NCI-H146 treated with DMSO at 0.1 percent for 48 hours (cell line): ENCODE data around the gene KDM7A.
A peak's percentile ranks its signal among the peaks of the same experiment; 100 is the strongest.

Experiments used
- DNase-seq: peaks from one replicate; lab custom pipeline; 2025; ENCODE audit not compliant: unreplicated experiment; lab: John Stamatoyannopoulos, UW

KDM7A gene, protein sequence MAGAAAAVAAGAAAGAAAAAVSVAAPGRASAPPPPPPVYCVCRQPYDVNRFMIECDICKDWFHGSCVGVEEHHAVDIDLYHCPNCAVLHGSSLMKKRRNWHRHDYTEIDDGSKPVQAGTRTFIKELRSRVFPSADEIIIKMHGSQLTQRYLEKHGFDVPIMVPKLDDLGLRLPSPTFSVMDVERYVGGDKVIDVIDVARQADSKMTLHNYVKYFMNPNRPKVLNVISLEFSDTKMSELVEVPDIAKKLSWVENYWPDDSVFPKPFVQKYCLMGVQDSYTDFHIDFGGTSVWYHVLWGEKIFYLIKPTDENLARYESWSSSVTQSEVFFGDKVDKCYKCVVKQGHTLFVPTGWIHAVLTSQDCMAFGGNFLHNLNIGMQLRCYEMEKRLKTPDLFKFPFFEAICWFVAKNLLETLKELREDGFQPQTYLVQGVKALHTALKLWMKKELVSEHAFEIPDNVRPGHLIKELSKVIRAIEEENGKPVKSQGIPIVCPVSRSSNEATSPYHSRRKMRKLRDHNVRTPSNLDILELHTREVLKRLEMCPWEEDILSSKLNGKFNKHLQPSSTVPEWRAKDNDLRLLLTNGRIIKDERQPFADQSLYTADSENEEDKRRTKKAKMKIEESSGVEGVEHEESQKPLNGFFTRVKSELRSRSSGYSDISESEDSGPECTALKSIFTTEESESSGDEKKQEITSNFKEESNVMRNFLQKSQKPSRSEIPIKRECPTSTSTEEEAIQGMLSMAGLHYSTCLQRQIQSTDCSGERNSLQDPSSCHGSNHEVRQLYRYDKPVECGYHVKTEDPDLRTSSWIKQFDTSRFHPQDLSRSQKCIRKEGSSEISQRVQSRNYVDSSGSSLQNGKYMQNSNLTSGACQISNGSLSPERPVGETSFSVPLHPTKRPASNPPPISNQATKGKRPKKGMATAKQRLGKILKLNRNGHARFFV

DNA sequence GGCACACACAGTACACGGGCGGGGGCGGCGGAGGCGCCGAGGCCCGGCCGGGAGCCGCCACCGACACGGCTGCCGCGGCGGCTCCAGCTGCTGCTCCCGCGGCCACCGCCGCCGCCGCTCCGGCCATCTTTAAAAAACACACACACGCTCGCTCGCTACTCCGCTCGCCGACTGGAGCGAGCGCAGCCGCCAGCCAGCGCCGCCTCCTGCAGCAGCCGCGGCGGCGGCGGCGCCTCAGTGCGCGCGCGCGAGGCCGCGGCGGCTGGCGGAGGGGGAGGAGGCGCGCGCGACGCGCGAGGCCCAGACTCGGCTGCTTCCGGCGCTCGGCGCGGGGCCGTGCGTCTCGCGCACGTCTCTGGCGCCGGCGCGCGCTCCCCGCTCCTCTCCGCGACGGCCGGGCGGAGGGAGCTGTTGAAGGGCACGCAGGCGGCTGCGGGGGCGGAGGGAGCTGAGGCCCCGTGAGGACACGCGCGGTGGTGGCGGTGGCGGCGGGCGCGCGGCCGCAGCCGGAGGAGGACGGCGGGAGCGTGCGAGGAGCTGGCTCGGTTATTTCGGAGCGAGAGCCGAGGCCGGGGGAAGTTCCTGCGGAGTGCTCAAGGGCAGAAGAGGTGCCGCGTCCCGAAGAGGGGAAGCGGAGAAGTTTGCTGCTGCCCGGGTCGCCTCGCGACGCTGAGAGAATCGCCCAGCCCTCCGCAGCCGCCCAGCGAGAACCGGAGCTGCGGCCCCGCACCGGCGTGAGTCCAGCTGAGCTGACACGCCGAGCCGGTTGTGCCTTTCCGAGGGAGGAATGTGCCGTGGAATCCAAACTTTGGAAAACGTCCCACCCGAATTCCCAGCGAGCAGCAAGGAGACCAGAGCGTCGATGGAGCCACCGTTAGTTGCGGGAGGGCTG, at the start of gene KDM7A:
TSS of gene KDM7A (minus strand) at position 173 of the 892 bp plus-strand sequence. CDS start at position 127, 46 bp downstream.
- DNase-seq = peak; percentile 82

DNA sequence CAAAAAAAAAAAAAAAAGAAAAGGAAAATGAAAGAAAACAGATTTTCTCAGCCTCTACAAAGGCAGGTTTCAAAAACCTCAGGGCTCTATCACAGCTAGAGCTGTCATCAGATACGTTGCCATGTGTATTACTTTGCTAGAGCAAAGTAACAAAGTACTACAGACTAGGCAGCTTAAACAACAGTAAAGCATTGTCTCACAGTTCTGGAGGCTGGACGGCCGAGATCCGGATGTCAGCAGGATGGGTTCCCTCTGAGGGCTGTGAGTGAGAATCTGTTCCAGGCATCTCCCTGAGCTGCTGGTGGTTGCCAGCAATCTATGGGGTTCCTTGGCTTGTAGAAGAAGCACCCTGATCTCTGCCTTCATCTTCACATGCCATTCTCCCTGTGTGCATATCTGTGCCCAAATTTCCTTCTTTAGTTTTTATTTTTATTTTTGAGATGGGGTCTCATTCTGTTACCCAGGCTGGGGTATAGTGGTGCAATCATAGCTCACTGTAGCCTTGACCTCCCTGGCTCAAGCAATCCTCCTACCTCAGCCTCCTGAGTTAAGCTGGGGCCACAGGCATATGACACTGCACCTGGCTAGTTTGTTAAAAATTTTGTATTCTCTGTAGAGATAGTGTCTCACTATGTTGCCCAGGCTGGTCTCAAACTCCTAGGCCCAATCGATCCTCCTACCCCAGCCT, 48.9 kb upstream of the KDM7A start:
- DNase-seq = no peak

DNA sequence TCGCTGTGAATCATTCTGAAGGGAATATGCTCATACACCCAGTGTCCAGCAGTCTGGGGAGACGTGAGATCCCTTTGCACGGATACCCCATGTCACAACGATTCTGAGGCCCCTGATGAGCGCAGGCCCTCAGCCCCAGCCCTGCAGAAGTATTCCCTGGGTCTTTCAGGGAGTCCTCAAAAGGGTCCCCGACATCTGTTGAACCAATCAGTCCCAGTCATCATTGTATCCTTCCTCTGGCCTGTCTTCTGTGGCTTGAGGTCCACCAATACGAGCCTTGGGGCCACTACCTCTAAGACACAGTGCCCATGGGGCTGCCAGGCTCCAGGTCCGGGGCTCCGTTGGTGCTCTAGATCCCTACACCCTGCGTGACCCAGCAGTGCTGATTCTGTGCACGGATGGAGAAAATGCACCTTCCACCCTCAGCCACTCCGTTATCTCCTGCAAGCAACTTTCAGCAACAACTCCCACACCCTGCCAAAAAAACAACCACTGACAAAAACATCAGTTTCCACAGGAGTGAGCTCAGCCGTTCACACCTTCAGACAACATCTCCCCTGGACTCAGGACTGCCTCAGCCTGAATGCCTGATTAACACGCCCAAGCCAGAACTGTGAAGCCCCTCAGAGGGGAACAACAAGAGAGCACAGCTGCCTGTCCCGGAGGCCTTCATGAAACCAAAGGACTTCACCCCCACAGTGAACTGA, 46.9 kb upstream of the KDM7A start:
- no peak for DNase-seq

DNA sequence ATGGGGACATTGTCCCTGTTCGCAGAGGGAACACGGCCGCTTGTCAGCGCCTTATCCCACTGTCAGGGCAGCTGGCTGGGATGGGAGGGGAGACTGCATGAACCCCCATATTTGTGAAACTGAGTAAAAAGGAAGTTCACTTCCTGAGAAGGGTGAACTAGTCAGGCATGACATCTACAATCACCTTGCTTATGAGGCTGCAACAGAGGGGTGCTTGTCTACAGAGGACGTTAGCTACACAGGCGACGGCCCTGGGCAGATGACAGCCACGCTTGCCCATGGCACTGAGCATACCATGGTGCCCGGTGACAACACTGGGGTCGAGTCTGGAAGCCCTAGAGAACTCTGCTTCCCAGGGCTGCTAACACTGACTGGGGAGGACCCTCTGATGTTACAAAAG, 46.0 kb upstream of the KDM7A start:
- no peak for DNase-seq

DNA sequence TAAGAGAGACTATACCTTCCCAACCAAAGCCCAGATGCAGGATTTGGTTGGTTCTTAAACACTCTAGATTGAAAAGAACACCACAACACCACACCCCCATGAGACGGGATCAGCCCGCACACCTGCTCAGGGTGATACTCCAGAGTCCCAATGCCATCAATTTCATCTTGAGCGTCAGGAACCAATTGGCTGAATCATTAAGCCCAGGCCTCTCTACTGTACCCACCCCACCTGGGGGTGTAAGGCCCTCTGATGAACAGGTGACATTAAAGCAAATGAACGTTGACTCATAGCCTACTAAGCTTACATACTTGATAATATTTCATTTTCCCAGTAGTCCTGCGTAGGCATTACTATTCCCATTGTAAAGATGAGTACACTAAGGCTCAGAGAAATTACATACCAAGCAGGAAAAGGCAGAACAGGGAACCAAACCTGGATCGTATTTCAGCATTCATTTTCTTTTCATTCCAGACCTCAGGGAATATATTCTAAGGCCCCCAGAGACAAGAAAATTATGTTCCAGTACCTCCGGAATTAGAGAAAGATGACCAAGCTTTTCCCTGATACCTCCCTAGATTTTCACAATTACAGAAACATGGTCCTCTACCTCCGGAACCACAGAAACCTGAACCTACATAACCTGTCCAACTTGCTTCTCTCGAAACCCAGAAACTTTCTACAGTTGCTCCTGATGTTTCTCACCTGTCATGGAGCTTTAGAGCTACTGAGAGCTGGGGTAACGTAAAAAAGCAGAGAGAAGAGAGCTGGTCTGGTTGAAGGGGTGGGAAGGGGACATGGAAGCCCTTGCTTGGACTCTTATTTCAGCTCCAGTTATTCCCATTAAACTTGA, 43.1 kb upstream of the KDM7A start:
- DNase-seq = no peak

DNA sequence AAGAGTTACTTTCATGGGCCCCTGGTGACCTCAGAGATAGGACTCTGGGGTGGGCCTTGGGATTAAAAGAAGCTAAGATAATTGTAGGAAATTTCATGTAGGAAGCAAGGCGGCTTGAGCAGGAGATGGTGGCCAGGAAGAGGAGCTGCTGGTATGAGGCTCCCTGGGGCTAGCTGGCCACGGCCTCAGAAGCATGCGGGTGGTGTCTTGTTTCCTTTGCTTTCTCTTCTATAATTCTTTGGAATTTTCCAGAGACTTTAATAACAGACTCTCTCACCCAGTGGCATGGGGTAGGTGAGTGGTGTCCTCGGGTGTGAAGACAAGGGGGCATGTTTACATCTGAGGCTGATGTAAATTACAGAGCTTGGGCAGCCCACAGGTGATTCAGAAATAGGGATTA, 41.9 kb upstream of the KDM7A start:
- no peak for DNase-seq

DNA sequence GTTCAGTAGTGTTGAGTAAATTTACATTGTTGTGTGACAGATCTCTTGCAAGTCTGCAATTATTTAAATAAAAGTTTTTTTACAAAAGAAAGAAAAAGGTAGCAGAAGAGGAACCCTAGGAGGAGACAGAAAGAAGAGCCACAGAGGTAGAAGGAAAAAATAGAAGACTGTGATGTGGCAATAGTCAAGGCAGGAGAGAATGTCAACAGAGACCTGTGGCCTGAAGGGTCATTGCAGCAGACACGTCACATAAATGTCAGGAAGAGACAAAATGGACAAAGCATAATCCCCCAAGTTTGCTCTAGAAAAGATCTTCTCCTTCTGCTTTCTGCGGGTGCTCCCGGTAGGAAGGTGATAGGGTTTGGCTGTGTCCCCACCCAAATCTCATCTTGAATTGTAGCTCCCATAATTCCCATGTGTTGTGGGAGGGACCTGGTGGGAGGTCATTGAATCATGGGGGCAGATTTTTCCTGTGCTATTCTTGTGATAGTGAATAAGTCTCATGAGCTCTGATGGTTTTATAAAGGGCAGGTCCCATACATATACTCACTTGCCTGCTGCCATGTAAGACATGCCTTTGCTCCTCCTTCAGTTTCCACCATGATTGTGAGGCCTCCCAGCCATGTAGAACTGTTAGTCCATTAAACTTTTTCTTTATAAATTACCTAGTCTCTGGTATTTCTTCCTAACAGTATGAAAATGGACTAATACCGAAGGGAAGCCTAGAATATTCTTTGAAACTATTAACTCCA, 41.1 kb upstream of the KDM7A start:
- no peak for DNase-seq

DNA sequence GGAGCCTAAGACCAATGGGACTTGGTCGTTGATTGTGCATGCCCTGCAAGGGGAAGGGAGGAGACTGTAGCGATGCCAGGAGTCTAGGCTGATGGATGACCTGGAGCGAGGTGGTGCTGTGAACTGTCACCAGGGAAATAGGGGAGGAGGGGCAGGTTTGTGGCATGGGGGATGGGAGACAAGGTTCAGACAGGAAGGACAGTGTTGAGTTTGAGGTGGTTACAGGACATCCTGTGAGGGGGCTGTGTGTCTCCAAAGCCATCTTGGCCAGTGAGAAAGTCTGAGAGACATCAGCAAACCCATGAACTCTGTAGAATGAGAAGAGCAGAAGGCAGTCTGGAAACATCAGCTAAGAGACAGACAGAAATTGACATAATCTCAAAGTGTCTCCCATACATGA, 38.5 kb upstream of the KDM7A start:
- no peak for DNase-seq

DNA sequence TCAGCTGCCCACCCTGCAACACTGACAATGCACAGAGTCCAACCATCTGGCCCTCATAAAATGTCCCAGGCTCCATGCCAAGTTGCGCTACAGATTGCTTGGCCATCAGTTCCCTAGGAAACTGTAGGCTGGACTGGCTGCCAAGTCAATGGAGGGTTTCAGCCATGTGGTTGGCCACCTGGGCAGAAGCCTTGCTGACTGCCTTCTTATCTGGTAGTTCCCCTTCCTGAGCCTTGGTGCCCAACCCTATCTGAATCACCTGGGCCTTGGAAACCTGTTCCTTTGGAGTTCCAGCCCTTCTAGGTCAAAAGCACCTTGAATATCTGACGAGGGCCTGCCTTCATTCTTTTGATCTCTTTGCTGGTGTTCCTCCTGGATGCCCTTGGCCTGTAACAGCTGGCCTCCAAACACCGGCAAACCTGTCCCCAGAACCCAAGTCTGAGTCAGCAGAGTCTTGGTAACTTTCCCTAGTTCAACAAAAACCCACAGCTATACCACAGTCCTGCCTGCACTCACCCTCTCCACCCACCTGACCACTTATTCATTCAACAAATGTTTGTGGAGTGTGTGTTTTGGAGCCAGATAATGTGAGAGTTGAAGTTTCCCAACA, 37.4 kb upstream of the KDM7A start:
- DNase-seq = no peak

DNA sequence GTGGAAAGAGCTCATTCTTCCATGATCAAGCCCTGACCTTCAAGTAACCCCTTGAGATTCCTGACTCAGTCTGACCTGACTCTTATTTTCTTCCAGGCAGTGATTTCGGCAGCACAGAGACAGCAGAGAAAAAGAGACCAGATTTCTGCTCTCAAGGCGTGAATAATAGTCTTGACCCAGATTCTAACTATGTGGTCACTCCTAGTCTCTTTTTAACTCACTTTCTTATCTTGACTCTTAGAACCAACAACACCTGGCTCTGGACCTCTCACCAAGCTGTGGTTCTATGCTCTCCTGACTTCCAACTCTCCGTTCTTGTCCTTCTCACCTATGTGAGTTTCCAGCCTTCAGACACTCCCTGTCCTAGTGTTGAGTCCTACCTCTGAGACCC, 36.9 kb upstream of the KDM7A start:
- DNase-seq = no peak

DNA sequence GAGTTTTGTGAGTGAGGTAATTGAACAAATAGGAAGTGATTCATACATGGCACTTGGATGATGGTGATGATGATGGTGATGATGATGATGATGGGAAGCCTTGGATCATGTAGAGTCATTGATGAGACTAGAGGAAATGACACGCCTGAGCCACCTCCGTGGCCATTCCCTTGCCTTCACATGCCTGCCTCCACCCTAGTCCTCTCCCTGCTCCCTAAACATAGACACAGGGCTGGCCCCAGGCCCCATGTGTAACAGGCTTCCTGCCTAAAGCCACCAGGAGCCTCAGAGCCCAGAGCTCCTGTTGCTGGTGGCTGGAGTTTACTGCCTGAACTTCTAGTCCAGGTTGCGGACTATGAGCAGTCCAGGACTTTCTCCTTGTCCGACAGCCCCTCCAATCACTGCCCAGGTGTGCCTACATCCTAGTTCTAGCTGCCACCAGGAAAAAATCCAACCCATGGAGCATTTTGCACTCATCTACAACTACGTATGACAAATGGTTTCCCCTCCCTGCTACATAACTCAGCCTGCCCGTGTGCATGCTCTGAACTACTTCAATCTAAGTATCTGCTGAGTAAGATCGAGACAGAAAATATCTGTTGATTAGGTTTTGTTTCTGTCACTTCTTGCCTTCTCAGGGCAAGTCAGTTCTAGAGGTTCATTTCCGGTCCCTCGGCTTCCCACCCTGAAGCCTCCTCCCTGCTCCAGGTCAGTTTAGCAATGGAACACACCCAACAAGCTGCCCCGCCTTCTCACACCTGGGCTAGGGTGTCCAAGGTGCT, 35.5 kb upstream of the KDM7A start:
- no peak for DNase-seq

DNA sequence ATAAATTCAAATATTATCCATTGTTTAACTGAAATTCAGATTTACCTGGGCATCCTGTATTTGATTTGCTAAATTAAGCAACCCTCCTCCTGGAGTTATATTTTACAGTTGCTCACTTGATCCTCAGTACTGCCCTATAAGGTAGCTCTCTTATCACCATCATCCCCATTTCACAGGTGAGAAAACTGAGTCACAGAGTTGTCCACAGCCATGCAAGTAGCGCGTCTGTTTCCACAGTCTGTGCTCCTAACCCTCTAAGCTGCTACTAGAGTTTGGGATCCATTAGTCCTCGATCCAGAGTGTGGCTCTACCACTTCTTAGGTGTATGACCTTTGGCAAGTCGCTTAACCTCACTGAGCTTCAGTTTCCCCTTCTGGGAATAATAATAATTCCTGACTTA, 34.9 kb upstream of the KDM7A start:
- no peak for DNase-seq

DNA sequence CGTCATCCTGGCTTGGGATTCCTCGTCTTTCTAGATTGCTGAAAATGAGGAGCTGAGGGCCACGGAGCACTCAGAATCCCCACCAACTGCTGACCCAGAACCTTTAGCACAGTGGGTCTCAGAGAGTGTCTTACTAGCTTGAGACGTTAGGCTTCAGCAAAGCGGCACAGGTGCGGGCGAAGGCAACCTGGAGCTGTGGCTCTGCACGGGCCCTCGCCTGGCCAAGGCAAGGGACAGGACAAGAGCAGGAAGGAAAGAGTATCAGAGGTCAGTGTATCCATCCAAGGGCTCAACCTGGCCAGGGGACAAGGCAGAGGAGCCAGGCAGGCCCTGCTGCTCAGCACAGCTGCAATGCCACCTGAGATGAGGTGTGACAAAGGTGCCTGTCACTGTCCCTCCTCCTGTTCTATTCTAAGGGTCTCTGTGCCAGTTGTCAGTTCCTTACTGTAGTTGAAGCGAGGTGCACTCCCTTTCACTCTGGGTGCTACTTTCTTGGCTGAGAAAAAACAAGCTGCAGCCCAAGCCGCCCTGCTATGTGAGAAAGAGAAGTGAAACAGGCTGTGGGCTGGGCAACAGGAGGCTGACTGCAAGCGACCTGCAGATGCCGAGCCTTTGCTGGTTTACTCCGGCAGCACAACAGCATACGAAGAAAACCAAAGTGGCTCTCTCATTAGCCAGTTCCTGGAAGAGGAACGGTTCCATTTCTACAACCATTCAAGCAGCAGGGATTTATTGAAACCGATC, 33.3 kb upstream of the KDM7A start:
- no peak for DNase-seq

DNA sequence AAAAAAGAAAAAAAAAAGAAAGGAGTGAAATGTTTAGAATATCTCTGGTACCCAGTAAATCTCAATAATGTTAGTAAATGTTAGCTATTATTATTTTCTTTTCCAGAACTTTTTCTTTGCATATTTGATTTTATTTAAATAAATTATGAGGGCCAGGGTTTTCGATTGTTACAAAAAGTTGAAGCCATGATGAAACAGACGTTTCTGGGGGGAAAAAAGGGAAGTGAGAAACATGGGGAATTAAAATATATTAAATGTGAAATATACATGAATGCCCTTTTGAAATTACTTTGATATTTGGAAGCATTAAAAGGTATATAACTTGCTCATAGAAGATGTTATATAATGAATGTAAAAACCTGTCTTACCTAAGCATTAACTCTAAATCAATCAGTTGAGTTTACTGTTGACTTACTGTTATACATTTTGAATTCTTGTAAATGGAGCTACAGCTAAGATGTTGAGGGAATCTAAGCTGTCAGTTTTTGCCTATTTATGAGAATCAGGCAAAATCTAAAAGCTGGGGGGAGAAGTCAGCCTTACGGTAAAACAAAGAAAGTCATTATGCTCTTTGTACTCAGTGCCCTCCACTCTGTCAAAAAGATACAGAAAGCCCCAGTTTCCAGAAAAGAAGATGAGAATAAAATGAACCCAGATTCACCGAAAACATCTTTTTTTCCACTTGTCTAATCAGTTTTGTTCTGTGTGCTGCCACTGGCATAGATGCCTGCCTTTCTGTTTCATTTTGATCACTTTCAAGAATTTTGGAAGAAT, 30.0 kb upstream of the KDM7A start:
- no peak for DNase-seq

DNA sequence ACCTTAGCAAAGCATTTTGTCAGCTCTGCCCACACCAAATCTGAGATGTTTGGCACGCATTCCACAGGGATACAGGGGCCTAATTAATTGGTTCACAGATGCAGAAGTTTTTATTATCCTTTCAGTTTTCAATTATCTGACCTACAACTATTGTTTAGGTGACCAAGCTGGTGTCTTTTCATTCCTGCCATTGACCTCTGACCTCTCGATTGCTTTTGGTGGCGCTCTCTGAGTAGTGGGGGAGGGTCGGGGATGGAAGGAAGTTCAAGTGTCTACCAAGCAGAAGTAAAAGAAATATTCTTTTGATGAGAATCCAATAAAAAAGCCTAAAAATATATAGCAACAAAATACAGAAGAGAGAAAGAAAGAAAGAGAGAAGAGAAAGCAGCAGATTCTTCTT, 28.8 kb upstream of the KDM7A start:
- no peak for DNase-seq

DNA sequence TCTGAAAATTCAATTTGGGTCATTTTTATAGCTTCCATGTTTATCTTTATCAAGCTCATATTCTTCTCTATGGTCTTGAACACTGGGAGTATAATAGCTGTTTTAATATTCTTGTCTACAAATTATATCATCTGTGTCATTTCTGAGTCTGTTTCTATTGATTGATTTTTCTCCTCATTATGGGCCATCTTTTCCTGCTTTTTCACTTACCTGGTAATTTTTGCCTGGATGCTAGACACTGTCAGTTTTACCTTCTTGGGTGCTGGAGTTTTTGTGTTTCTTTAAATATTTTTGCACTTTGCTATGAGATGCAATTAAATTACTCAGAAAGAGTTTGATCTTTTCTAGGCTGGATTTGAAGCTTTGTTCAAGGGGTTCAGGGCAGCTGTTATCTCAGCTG, 26.8 kb upstream of the KDM7A start:
- DNase-seq = no peak
